Epidermal melanocyte (primary cell): Measurements from ENCODE around the gene STK4.
"Not testable (repeated sequence)": the region's sequence is repeated elsewhere in the genome, so short reads cannot be mapped to it uniquely, and the experiment has no call there.

ENCODE experiments used
- DNase-seq: peaks from one replicate; pipeline ENCODE4 v3.0.0; 2011; ENCODE audit warnings: low spot score; ENCODE audit not compliant: insufficient read length

STK4 gene

DNA sequence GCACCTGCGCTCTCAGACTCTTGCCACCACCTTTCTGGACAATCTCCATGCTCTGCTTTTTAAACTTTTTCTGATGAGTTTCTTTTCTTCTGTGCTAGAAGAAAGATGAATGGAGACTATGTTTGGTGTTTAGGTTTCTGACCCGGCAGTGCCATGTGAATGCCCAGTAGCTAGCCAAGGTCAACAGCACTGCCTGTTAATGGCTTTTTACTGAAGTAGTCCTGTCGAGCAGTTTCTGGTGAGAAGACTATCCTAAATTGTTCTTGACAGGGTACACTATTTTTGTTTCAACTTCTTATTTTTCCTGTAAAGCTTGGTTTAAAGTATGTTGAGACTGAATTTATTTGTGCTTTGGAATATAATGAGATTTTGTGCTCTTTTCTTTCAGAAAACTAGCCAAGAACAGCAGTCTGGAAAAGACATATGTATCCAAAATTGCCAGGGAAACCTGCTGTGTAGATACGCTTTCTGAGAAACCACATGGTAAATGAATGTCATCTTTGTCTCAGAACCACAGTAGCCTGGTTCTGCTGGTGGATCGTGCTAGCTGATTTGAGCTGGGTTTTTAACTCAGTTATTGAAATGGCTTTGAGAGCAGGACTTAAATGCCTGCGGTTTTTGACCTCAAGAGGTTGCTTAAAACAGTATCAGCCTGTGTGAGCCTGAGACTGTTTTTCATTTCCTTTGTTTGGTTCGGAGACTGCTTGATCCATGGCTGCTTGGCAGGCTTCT lies 86.6 kb downstream of the STK4 start:
- peak; percentile 85 for DNase-seq

DNA sequence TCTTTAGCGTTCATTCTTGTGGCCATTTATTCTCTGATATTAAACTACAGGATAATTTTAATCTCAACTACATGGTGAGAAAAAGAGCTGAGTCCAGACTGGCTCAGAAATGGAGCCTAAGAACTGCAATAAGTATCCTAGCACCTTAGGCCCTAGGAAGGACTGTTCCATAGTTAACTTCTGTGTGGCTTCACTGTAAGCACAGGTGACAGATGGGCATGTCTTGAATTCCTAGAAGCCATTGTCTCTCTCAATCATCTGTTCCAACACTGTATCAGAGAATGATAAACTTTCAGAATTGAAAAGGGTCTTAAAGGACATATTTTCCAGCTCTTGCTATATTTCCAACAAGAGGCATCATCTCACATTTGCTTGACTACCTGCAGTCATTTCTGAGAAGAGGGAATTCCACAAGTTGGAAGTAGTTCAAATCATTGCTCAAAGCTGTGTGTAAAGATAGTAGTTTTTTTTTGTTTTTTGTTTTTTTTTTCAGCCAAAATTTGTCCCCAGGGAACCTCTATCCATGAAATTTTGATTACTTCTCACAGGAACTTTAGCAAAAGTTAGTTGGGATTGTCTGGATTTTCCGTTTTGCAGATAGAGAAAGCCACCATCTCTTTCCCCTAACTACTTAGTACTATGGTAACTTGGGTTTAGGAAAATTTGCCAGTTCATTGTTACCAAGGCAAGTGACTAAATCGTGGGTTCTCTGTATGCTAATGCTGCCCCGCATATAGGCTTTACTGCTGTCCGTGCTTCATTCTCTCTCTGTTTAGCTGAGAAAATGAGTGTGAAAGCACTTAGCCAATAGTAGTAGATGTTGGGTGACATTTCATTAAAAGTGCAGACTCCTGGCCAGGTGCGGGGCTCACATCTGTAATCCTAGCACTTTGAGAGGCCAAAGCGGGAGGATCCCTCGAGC lies 87.4 kb downstream of the STK4 start:
- DNase-seq: no peak

GRCh38 chr20:45055056-45055455 lies 88.7 kb downstream of the STK4 start:
- DNase-seq: no peak

GRCh38 chr20:45056473-45057173 lies 90.3 kb downstream of the STK4 start:
- DNase-seq: no peak

- DNase-seq: no peak
Observed at GRCh38 chr20:45058168-45058850, 92.0 kb downstream of the STK4 start.

GRCh38 chr20:45059022-45059728 lies 92.9 kb downstream of the STK4 start:
- DNase-seq: no peak

- DNase-seq: no peak
Observed at GRCh38 chr20:45060294-45060693, 94.0 kb downstream of the STK4 start.

GRCh38 chr20:45061244-45061643 lies 94.9 kb downstream of the STK4 start:
- peak; percentile 36 for DNase-seq

DNA sequence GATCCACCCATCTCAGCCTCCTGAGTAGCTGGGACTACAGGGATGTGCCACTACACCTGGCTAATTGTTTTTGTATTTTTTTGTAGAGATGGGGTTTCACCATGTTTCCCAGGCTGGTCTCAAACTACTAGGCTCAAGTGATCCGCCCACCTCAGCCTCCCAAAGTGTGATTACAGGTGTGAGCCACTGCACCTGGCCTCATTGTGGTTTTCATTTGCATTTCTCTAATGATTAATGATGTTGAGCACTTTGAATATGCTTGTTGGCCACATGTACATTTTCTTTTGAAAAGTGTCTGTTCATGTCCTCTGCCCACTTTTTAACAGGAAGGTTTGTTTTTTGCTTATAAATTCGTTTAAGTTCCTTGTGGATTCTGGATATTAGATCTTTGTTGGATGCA lies 96.8 kb downstream of the STK4 start:
- not testable (repeated sequence) for DNase-seq

- DNase-seq: no peak
Observed at GRCh38 chr20:45064812-45065211, 98.5 kb downstream of the STK4 start.

GRCh38 chr20:45066372-45066771 lies 100.1 kb downstream of the STK4 start:
- no peak for DNase-seq

GRCh38 chr20:45067087-45067486 lies 100.8 kb downstream of the STK4 start:
- DNase-seq: no peak

- DNase-seq: no peak
Observed at GRCh38 chr20:45067558-45067957, 101.2 kb downstream of the STK4 start.

DNA sequence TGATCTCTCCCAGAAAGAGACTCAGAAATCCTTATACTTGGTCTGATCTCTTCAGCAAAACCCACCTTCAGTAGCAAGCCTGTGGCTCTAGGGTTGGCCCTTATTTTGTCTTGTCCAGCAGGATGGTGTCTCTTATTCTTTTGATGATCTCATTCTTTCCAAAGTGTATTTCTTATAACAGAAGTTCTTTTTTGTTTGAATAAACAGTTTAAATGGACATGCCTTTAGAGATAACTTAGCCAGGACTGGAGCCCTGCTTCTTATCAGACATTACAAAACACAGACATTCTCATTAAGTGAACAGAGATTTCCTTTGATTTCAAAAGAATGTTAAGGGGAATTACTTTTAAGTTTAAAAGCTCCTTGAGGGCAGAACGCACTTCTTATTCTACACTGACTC lies 102.9 kb downstream of the STK4 start:
- no peak for DNase-seq

DNA sequence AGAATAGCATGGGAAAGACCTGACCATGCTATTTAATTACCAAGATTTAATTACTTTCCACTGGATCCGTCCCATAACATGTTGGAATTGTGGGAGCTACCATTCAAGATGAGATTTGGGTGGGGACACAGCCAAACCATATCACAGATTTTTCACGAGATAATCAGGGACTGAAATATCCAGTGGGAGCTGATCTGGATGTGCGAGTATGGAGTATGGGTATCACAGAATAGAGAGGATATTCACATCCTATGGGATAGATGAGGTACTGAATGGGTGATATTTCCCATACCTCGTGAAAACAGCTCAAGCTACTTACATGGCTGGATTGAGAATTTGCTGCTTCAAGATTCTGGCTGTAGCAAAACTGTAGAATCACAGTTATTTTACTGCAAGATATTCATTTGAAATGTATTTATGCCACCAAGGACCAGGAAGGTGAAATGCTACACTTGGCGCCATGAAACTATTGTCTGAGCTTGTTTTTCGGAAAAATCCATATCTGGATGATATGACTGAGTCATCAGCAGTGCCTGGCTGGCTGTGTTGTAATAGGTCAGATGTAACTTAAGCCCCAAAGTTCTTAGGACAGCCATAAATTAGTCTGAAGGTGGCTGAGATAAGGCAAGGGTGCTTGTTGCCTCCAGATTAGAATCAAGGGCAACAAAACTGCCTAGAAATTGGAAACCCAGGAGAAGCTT lies 104.8 kb downstream of the STK4 start:
- no peak for DNase-seq

DNA sequence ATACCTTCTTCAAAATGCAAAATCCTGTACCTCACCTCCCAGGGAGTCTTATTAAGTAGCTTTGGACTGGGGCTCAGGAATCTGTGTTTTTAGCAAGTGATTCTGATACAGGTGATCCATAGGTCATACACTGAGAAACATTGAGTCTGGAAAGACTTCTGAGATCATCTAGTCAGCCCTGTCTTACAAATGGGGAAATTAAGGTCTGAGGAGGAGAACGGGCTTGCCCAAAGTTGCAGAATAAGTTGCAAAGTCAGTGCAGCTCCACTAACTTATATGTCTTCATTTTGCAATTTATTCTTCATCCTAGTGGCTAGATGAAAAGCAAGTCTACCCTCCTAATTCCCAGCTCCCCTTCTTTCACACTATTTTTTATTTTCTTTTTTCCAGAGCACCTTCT lies 105.8 kb downstream of the STK4 start:
- no peak for DNase-seq

GRCh38 chr20:45073221-45073620 lies 106.9 kb downstream of the STK4 start:
- DNase-seq: no peak

DNA sequence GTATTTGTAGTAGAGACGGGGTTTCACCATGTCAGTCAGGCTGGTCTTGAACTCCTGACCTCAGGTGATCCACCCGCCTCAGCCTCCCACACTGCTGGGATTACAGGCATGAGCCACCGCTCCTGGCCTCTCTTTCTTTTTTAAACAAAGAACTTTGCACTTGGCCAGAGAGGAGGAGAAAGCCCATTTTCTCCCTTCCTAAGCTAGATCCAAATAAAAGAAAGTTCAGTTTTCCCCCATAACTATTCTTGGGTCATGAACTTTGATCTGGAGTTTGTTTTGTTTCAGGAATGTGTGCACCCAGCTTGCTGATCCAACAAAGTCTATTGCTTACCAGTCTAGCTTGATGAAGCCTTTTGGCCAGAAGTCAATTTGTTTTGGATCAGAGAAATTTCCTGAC lies 111.2 kb downstream of the STK4 start:
- DNase-seq: no peak

DNA sequence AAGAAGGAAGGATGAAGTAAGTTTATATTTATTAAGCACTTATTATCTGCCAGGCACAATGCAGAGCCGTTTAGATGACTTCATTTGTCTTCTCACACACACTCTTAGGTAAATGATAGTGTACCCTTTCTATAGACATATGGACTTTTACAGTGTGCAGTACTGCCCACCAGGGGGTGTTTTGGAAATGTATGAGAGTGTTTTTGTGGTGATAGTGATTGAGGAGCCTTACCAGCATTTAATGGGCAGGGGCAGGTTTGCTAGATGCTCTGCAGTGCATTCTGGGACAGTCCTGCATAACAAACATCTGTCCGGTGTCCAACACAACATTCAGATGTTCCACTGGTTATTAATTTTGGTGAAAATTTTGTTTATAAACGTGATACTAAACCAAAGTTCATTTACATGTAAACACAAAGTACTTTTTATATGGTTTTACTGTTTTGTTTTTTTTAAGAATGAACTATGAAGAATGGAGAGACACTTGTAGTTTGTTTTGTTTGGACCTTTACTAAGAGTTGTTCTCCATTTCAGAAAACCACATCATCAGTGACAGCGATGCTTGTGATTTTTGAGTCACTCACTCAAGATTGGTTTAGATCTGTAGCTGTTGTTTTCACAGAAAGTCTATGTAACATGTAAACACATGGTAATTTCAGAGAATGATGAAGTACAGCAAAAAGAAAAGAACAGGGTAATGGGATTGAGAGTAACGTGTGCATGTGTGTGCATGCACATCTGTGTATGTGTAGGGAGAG lies 114.7 kb downstream of the STK4 start:
- no peak for DNase-seq
